PC-3 (cell line): ENCODE results near the gene GINS2. TPM values are rescaled to one million over a fixed set of nuclear protein-coding genes. Genes with fewer than 3 reads are reported as not detected.

Experiments used
- ATAC-seq: fragments of 200-7000 bp; cut with Tn5 transposase; 2 replicates; pipeline ENCODE4 v1.9.1; 2020; ENCODE audit warnings: mild to moderate bottlenecking, moderate library complexity
- BruUV-seq: library from RNA; stranded (reverse); fragments of 400-500 nt; replicated peaks from 2 replicates; lab custom pipeline; 2021; lab: Mats Ljungman, UMichigan
- CTCF ChIA-PET: fragments of 300-600 bp; sonication (Branson Sonifier 250); formaldehyde crosslinking; loops from one replicate; lab custom pipeline; 2022; ENCODE audit warnings: antibody characterized with exemption; lab: Charles Lee
- POLR2A ChIA-PET: fragments of 300-600 bp; sonication (Branson Sonifier 250); formaldehyde crosslinking; loops from one replicate; lab custom pipeline; 2022; ENCODE audit warnings: antibody characterized with exemption; ENCODE audit not compliant: unreplicated experiment; lab: Charles Lee
- DNase-seq: peaks from one replicate; pipeline ENCODE4 v3.0.0-alpha.2; 2015
- H2AFZ ChIP-seq: fragments of 300-600 bp; sonication (generic); 2 replicates; pipeline ENCODE4 v1.6.0; 2016; ENCODE audit warnings: antibody characterized with exemption, low read length
- H3F3A ChIP-seq: fragments of 300-600 bp; sonication (generic); one replicate; pipeline ENCODE4 v1.6.0; 2017; ENCODE audit warnings: antibody characterized with exemption, low read length, control low read depth, mild to moderate bottlenecking; ENCODE audit not compliant: unreplicated experiment
- H3K27ac ChIP-seq: fragments of 300-600 bp; sonication (generic); 2 replicates; pipeline ENCODE4 v1.5.1; 2016; ENCODE audit warnings: mild to moderate bottlenecking, low read length
- H3K27me3 ChIP-seq: fragments of 300-600 bp; sonication (generic); 2 replicates; pipeline ENCODE4 v1.6.1; 2016; ENCODE audit warnings: low read length, mixed read lengths
- H3K36me3 ChIP-seq: fragments of 300-600 bp; sonication (generic); 2 replicates; pipeline ENCODE4 v1.6.1; 2016; ENCODE audit warnings: low read depth, mixed run types, low read length, mixed read lengths
- H3K4me1 ChIP-seq: fragments of 300-600 bp; sonication (generic); 2 replicates; pipeline ENCODE4 v1.5.1; 2016; ENCODE audit warnings: low read length; ENCODE audit not compliant: insufficient read depth
- H3K4me2 ChIP-seq: fragments of 300-600 bp; sonication (generic); 2 replicates; pipeline ENCODE4 v1.6.0; 2016; ENCODE audit warnings: low read length
- H3K4me3 ChIP-seq: fragments of 300-600 bp; sonication (generic); 2 replicates; pipeline ENCODE4 v1.5.1; 2016; ENCODE audit warnings: mild to moderate bottlenecking, low read length, mixed read lengths
- H3K79me2 ChIP-seq: fragments of 300-600 bp; sonication (generic); 2 replicates; pipeline ENCODE4 v1.6.1; 2017; ENCODE audit warnings: low read length, mixed read lengths
- H3K9ac ChIP-seq: fragments of 300-600 bp; sonication (generic); 2 replicates; pipeline ENCODE4 v1.6.0; 2016; ENCODE audit warnings: mild to moderate bottlenecking, low read length
- H3K9me2 ChIP-seq: fragments of 300-600 bp; sonication (generic); replicated peaks from 2 replicates; pipeline ENCODE4 v1.6.1; 2016; ENCODE audit warnings: mixed run types, low read length, mixed read lengths
- H3K9me3 ChIP-seq: fragments of 300-600 bp; sonication (generic); 2 replicates; pipeline ENCODE4 v1.6.1; 2016; ENCODE audit warnings: low read length, mixed read lengths
- H4K20me1 ChIP-seq: fragments of 300-600 bp; sonication (generic); 2 replicates; pipeline ENCODE4 v1.6.1; 2016; ENCODE audit warnings: low read length, mixed read lengths
- EZH2 ChIP-seq: fragments of 300-600 bp; sonication (generic); IDR thresholded peaks from one replicate; pipeline ENCODE4 v1.6.1; 2017; ENCODE audit warnings: antibody characterized with exemption, mild to moderate bottlenecking, low read length; ENCODE audit not compliant: unreplicated experiment
- EZH2phosphoT487 ChIP-seq: fragments of 300-600 bp; sonication (generic); IDR thresholded peaks from 2 replicates; pipeline ENCODE4 v1.6.1; 2018; ENCODE audit warnings: mild to moderate bottlenecking, antibody characterized with exemption, low read length, borderline replicate concordance
- intact Hi-C: fragments of 100-400 bp; cut with micrococcal nuclease; formaldehyde crosslinking; loops from 2 replicates; pipeline ENCODE4 v1.9.0; 2023
- total RNA-seq: library from RNA; depleted of rRNA; stranded (reverse); fragments of >200 nt; gene quantifications from 2 replicates; pipeline ENCODE4 v1.2.3, GENCODE V29; 2014
- TF ChIP-seq, protein P1 (sequence below): fragments of 300-600 bp; sonication (generic); conservative IDR thresholded peaks from 2 replicates; pipeline ENCODE4 v1.5.1; 2017; ENCODE audit warnings: antibody characterized with exemption, low read depth, mild to moderate bottlenecking, low read length

The GINS2 gene
- total RNA-seq, 1 experiment from 2014 or later = 28.7 TPM

DNA sequence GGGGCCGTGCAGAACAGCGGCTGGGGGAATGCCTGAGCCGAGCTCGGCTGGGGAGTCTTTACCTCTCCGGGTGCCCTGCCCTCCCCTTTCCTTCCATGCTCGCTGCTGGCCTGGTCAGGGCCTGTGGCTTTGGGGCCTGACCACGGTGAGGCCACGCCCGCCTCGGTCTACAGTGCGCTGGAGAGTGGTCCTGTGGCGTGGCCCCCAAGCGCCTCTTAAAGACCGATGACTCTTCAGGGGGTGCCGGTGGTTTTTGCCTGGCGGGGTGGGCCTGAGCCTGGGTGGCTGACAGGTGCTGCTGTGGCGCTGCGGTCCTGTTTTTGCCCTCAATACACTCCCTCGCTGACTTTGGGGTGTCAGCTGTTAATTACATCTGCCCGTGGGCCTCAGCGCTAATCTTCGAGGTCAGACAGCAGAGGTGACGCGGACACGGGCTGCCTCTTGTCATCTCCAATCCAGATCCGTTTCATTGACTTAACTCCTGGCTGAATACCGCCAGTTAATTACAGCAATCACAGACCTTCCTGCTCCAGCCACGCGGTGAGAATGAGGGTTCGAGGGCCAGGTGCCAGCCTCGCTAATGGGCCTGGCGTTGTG lies 45.9 kb downstream of the GINS2 start:
- Histone ChIP-seq H3K27ac (no peak overlapping the region), H3K9me2 (no peaks in the 10 kb centered on the region), H3K4me2 (no peak overlapping the region), H3K4me1 (peaks cover 22% of the 10 kb centered on the region), H3K79me2 (peaks cover 68% of the 10 kb centered on the region), H2AFZ (no peak overlapping the region), H3K4me3 (no peak overlapping the region), H3K9ac (no peak overlapping the region), H3K9me3 (no peaks in the 10 kb centered on the region), H4K20me1 (peaks cover 10% of the 10 kb centered on the region; the same call in 1 of the 2 replicates), H3K36me3 (no peaks in the 10 kb centered on the region), H3K27me3 (no peaks in the 10 kb centered on the region), H3F3A (no peaks in the 10 kb centered on the region)
- no peak for TF ChIP-seq EZH2phosphoT487
- no peak for TF ChIP-seq EZH2
- TF ChIP-seq, protein P1, sequence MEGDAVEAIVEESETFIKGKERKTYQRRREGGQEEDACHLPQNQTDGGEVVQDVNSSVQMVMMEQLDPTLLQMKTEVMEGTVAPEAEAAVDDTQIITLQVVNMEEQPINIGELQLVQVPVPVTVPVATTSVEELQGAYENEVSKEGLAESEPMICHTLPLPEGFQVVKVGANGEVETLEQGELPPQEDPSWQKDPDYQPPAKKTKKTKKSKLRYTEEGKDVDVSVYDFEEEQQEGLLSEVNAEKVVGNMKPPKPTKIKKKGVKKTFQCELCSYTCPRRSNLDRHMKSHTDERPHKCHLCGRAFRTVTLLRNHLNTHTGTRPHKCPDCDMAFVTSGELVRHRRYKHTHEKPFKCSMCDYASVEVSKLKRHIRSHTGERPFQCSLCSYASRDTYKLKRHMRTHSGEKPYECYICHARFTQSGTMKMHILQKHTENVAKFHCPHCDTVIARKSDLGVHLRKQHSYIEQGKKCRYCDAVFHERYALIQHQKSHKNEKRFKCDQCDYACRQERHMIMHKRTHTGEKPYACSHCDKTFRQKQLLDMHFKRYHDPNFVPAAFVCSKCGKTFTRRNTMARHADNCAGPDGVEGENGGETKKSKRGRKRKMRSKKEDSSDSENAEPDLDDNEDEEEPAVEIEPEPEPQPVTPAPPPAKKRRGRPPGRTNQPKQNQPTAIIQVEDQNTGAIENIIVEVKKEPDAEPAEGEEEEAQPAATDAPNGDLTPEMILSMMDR = no peak
- ATAC-seq = no peak
- CTCF ChIA-PET = no interaction called here
- no TSS peak for BruUV-seq
- no peak for DNase-seq
- intact Hi-C loops = no loop called here
- POLR2A ChIA-PET = no interaction called here

DNA sequence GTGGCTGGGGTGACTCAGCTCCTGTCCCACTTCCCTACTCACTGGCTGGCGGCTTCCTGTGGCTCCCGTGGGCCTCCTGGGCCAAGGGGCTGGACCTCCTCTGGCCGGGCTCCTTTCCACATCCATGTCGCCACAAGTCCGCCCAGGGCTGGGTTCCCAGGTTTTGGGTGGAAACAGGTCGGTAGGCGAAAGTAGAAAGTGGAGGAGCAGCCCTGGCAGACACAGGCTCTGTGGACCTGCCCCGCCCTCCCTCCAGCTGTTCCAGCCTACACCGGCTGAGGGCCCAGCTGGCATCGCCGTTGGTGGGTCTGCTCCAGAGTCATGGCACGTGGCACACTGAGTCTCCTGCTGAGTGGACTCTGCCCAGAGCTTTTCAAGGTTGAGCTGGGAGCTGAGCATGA lies 47.0 kb downstream of the GINS2 start:
- Histone ChIP-seq H3K4me1 (peaks cover 22% of the 10 kb centered on the region), H3K27me3 (no peaks in the 10 kb centered on the region), H3K79me2 (peaks cover 60% of the 10 kb centered on the region), H3K9me3 (no peaks in the 10 kb centered on the region), H4K20me1 (peaks cover 10% of the 10 kb centered on the region; the same call in 1 of the 2 replicates), H3F3A (no peaks in the 10 kb centered on the region), H3K4me2 (no peak overlapping the region), H3K9ac (no peak overlapping the region), H3K36me3 (no peaks in the 10 kb centered on the region), H3K27ac (no peak overlapping the region), H2AFZ (no peak overlapping the region), H3K4me3 (no peak overlapping the region), H3K9me2 (no peaks in the 10 kb centered on the region)
- TF ChIP-seq EZH2 (no peak), EZH2phosphoT487 (no peak)
- TF ChIP-seq, protein P1 = no peak
- no TSS peak for BruUV-seq
- no peak for DNase-seq
- intact Hi-C loops = no loop called here
- CTCF ChIA-PET = no interaction called here
- POLR2A ChIA-PET = no interaction called here
- no peak for ATAC-seq

DNA sequence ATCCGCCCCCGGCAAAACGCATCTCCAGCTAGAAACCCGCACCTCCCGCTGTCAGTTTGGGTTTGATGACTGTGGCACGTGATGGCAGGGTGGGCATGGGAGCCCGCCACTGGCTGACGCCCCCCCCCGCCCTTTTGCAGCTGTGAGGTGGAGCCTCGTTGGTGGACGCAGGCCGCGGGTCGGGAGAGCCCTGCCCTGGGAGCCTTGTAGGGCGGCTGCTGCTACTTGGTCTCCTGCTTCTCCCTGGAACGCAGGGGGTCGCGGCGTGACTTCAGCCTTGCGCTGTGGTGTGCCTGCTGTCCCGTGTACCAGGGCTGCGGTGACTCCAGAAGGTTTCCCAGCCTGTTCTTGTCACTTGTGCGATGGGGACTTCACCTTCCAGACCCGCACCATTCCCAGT lies 47.4 kb downstream of the GINS2 start:
- intact Hi-C loops = no loop called here
- Histone ChIP-seq H3K4me2 (no peak overlapping the region), H3K79me2 (peaks cover 57% of the 10 kb centered on the region), H3K4me1 (peaks cover 20% of the 10 kb centered on the region), H3F3A (no peaks in the 10 kb centered on the region), H2AFZ (no peak overlapping the region), H3K9ac (no peak overlapping the region), H3K9me3 (no peaks in the 10 kb centered on the region), H4K20me1 (peaks cover 6% of the 10 kb centered on the region; the same call in 1 of the 2 replicates), H3K9me2 (no peaks in the 10 kb centered on the region), H3K27me3 (no peaks in the 10 kb centered on the region), H3K4me3 (no peak overlapping the region), H3K36me3 (no peaks in the 10 kb centered on the region), H3K27ac (no peak overlapping the region)
- ATAC-seq (no peak), DNase-seq (no peak)
- BruUV-seq = no TSS peak
- POLR2A ChIA-PET = no interaction called here
- CTCF ChIA-PET = no interaction called here
- TF ChIP-seq EZH2 (no peak), EZH2phosphoT487 (no peak)
- TF ChIP-seq, protein P1 = no peak
